ENCODE results near the gene GALNT1.

- TF ChIP-seq TEAD4 (CRISPR knock-in tag; IDR thresholded peaks at IDR 0.05), result no peak
- no peak for TF ChIP-seq CTCF (IDR thresholded peaks at IDR 0.05)
- TF ChIP-seq SP1 (CRISPR knock-in tag; conservative IDR thresholded peaks at IDR 0.05), result no peak
- no peak for TF ChIP-seq ETV6 (CRISPR knock-in tag; IDR thresholded peaks at IDR 0.05)
- no peak for TF ChIP-seq USF2 (CRISPR knock-in tag; IDR thresholded peaks at IDR 0.05)
- TF ChIP-seq, protein P1, sequence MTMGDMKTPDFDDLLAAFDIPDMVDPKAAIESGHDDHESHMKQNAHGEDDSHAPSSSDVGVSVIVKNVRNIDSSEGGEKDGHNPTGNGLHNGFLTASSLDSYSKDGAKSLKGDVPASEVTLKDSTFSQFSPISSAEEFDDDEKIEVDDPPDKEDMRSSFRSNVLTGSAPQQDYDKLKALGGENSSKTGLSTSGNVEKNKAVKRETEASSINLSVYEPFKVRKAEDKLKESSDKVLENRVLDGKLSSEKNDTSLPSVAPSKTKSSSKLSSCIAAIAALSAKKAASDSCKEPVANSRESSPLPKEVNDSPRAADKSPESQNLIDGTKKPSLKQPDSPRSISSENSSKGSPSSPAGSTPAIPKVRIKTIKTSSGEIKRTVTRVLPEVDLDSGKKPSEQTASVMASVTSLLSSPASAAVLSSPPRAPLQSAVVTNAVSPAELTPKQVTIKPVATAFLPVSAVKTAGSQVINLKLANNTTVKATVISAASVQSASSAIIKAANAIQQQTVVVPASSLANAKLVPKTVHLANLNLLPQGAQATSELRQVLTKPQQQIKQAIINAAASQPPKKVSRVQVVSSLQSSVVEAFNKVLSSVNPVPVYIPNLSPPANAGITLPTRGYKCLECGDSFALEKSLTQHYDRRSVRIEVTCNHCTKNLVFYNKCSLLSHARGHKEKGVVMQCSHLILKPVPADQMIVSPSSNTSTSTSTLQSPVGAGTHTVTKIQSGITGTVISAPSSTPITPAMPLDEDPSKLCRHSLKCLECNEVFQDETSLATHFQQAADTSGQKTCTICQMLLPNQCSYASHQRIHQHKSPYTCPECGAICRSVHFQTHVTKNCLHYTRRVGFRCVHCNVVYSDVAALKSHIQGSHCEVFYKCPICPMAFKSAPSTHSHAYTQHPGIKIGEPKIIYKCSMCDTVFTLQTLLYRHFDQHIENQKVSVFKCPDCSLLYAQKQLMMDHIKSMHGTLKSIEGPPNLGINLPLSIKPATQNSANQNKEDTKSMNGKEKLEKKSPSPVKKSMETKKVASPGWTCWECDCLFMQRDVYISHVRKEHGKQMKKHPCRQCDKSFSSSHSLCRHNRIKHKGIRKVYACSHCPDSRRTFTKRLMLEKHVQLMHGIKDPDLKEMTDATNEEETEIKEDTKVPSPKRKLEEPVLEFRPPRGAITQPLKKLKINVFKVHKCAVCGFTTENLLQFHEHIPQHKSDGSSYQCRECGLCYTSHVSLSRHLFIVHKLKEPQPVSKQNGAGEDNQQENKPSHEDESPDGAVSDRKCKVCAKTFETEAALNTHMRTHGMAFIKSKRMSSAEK (CRISPR knock-in tag; IDR thresholded peaks at IDR 0.05; ENCODE audit: borderline replicate concordance), result no peak
- no peak for TF ChIP-seq ELF4 (CRISPR knock-in tag; IDR thresholded peaks at IDR 0.05; ENCODE audit: low read depth)
- TF ChIP-seq NR3C1 (CRISPR knock-in tag; conservative IDR thresholded peaks at IDR 0.05; ENCODE audit: low read depth), result no peak
- TF ChIP-seq GABPB1 (CRISPR knock-in tag; IDR thresholded peaks at IDR 0.05), result no peak
- no peak for TF ChIP-seq MAX (CRISPR knock-in tag; IDR thresholded peaks at IDR 0.05)
- TF ChIP-seq, protein P2, sequence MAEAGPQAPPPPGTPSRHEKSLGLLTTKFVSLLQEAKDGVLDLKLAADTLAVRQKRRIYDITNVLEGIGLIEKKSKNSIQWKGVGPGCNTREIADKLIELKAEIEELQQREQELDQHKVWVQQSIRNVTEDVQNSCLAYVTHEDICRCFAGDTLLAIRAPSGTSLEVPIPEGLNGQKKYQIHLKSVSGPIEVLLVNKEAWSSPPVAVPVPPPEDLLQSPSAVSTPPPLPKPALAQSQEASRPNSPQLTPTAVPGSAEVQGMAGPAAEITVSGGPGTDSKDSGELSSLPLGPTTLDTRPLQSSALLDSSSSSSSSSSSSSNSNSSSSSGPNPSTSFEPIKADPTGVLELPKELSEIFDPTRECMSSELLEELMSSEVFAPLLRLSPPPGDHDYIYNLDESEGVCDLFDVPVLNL (CRISPR knock-in tag; IDR thresholded peaks at IDR 0.05; ENCODE audit: borderline replicate concordance, low read depth), result no peak
- TF ChIP-seq HMGA2 (CRISPR knock-in tag; IDR thresholded peaks at IDR 0.05), result no peak
- TF ChIP-seq, protein P3, sequence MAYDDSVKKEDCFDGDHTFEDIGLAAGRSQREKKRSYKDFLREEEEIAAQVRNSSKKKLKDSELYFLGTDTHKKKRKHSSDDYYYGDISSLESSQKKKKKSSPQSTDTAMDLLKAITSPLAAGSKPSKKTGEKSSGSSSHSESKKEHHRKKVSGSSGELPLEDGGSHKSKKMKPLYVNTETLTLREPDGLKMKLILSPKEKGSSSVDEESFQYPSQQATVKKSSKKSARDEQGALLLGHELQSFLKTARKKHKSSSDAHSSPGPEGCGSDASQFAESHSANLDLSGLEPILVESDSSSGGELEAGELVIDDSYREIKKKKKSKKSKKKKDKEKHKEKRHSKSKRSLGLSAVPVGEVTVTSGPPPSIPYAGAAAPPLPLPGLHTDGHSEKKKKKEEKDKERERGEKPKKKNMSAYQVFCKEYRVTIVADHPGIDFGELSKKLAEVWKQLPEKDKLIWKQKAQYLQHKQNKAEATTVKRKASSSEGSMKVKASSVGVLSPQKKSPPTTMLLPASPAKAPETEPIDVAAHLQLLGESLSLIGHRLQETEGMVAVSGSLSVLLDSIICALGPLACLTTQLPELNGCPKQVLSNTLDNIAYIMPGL (CRISPR knock-in tag; IDR thresholded peaks at IDR 0.05), result no peak
These were observed 32.0 kb upstream of the GALNT1 start for GRCh38 chr18:35549564-35549963.

Data from WTC11 (cell line).